HG03064 (cell line): ENCODE measurements around the gene NMRK2.
A peak's percentile ranks its signal among the peaks of the same experiment; 100 is the strongest.
"Not testable (repeated sequence)": the region's sequence is repeated elsewhere in the genome, so short reads cannot be mapped to it uniquely, and the experiment has no call there.

Source experiments
- ATAC-seq: cut with Tn5 transposase; IDR thresholded peaks from one replicate; pipeline ENCODE4 v1.9.1; 2021; ENCODE audit warnings: low read depth; ENCODE audit not compliant: unreplicated experiment

NMRK2 gene

GRCh38 chr19:3963458-3964255 is 30.8 kb downstream of the NMRK2 start:
- no peak for ATAC-seq

GRCh38 chr19:3964256-3965194 is 31.7 kb downstream of the NMRK2 start:
- ATAC-seq = no peak

- no peak for ATAC-seq
Measured at GRCh38 chr19:3966051-3967017, 33.5 kb downstream of the NMRK2 start.

GRCh38 chr19:3967983-3968382 is 35.1 kb downstream of the NMRK2 start:
- ATAC-seq = not testable (repeated sequence)

GRCh38 chr19:3968556-3969434 is 35.9 kb downstream of the NMRK2 start:
- no peak for ATAC-seq

GRCh38 chr19:3969435-3970312 is 36.8 kb downstream of the NMRK2 start:
- ATAC-seq = no peak

- no peak for ATAC-seq
Measured at GRCh38 chr19:3970313-3970807, 37.5 kb downstream of the NMRK2 start.

GRCh38 chr19:3970808-3971598 is 38.1 kb downstream of the NMRK2 start, which contains the start of gene DAPK3:
Gene DAPK3 (minus strand): TSS chr19:3971099. CDS start chr19:3969735, 1,364 bp downstream.
- ATAC-seq = peak; percentile 84

GRCh38 chr19:3975144-3975543 is 42.3 kb downstream of the NMRK2 start:
- no peak for ATAC-seq

GRCh38 chr19:3975637-3976087 is 42.8 kb downstream of the NMRK2 start:
- ATAC-seq = no peak

GRCh38 chr19:3976495-3977241 is 43.8 kb downstream of the NMRK2 start:
- ATAC-seq = no peak

- ATAC-seq = no peak
Measured at GRCh38 chr19:3977242-3978143, 44.6 kb downstream of the NMRK2 start.

- no peak for ATAC-seq
Measured at GRCh38 chr19:3978145-3978544, 45.3 kb downstream of the NMRK2 start.

- no peak for ATAC-seq
Measured at GRCh38 chr19:3979289-3979673, 46.4 kb downstream of the NMRK2 start.

- no peak for ATAC-seq
Measured at GRCh38 chr19:3979674-3980352, 46.9 kb downstream of the NMRK2 start.
